IMR-90 (cell line): Measurements from ENCODE around the gene LDLRAD3. TPM values are rescaled to one million over a fixed set of nuclear protein-coding genes. Genes with fewer than 3 reads are reported as not detected.

Experiments
- ATAC-seq: fragments of 200-7000 bp; cut with Tn5 transposase; 2 replicates; pipeline ENCODE4 v1.9.1; 2020; ENCODE audit warnings: low read depth, mild to moderate bottlenecking, moderate library complexity
- BruUV-seq: library from RNA; stranded (reverse); fragments of 400-500 nt; replicated peaks from 2 replicates; lab custom pipeline; 2021; lab: Mats Ljungman, UMichigan
- CTCF ChIA-PET: fragments of 300-600 bp; formaldehyde crosslinking; extraction: SDS; loops from one replicate; lab custom pipeline; 2021; ENCODE audit warnings: antibody characterized with exemption; lab: Yijun Ruan, JAX
- POLR2A ChIA-PET: fragments of 300-600 bp; sonication (Branson Sonifier 250); formaldehyde crosslinking; loops from one replicate; lab custom pipeline; 2022; ENCODE audit warnings: antibody characterized with exemption; ENCODE audit not compliant: unreplicated experiment; lab: Charles Lee
- DNase-seq: peaks from one replicate; pipeline ENCODE4 v3.0.0; 2013
- H2AFZ ChIP-seq: replicated peaks from 2 replicates; pipeline ENCODE3; 2013; ENCODE audit warnings: low read length, mild to moderate bottlenecking; ENCODE audit not compliant: poor library complexity
- H2AK5ac ChIP-seq: 2 replicates; pipeline ENCODE4 v1.6.1; 2013; ENCODE audit warnings: low read depth, low read length, inconsistent platforms
- H2AK9ac ChIP-seq: replicated peaks from 2 replicates; pipeline ENCODE3; 2013; ENCODE audit warnings: mild to moderate bottlenecking, low read depth, low read length, moderate library complexity; ENCODE audit not compliant: poor library complexity
- H2BK120ac ChIP-seq: 2 replicates; pipeline ENCODE4 v1.6.1; 2013; ENCODE audit warnings: low read depth, low read length, inconsistent platforms
- H2BK15ac ChIP-seq: 3 replicates; pipeline ENCODE4 v1.6.1; 2013; ENCODE audit warnings: low read depth, low read length, inconsistent platforms
- H2BK20ac ChIP-seq: 2 replicates; pipeline ENCODE4 v1.6.1; 2013; ENCODE audit warnings: low read depth, mild to moderate bottlenecking, inconsistent platforms, low read length, moderate library complexity
- H2BK5ac ChIP-seq: 2 replicates; pipeline ENCODE4 v1.6.1; 2013; ENCODE audit warnings: mild to moderate bottlenecking, low read depth, low read length, inconsistent platforms; ENCODE audit not compliant: poor library complexity, severe bottlenecking
- H3K14ac ChIP-seq: replicated peaks from 2 replicates; pipeline ENCODE4 v1.6.1; 2013; ENCODE audit warnings: low read depth, low read length, inconsistent platforms
- H3K18ac ChIP-seq: 2 replicates; pipeline ENCODE4 v1.6.1; 2013; ENCODE audit warnings: low read depth, low read length, control low read depth
- H3K23ac ChIP-seq: 2 replicates; pipeline ENCODE4 v1.6.1; 2013; ENCODE audit warnings: low read depth, low read length, inconsistent platforms
- H3K27ac ChIP-seq: 2 replicates; pipeline ENCODE4 v1.5.1; 2013; ENCODE audit warnings: mild to moderate bottlenecking, control low read depth, low read length; ENCODE audit not compliant: insufficient read depth
- H3K27me3 ChIP-seq: 2 replicates; pipeline ENCODE4 v1.6.1; 2013; ENCODE audit warnings: low read length; ENCODE audit not compliant: control insufficient read depth, insufficient read depth
- H3K36me3 ChIP-seq: 2 replicates; pipeline ENCODE4 v1.6.1; 2013; ENCODE audit warnings: low read length, mixed read lengths; ENCODE audit not compliant: control insufficient read depth, insufficient read depth
- H3K4ac ChIP-seq: 2 replicates; pipeline ENCODE4 v1.6.1; 2013; ENCODE audit warnings: low read depth, low read length, inconsistent platforms
- H3K4me1 ChIP-seq: 2 replicates; pipeline ENCODE4 v1.6.1; 2013; ENCODE audit warnings: low read length, mixed read lengths; ENCODE audit not compliant: control insufficient read depth, insufficient read depth
- H3K4me2 ChIP-seq: 2 replicates; pipeline ENCODE4 v1.6.1; 2013; ENCODE audit warnings: low read depth, mild to moderate bottlenecking, control low read depth, low read length, moderate library complexity
- H3K4me3 ChIP-seq: 2 replicates; pipeline ENCODE4 v1.5.1; 2013; ENCODE audit warnings: low read depth, mild to moderate bottlenecking, control low read depth, low read length, moderate library complexity; ENCODE audit not compliant: insufficient read depth
- H3K56ac ChIP-seq: 2 replicates; pipeline ENCODE4 v1.6.1; 2013; ENCODE audit warnings: low read length, inconsistent platforms; ENCODE audit not compliant: insufficient read depth; ENCODE audit errors: extremely low read depth
- H3K79me1 ChIP-seq, 2 experiments: 2 replicates each; pipeline ENCODE4 v1.6.1; 2013; ENCODE audit warnings: low read length in 2 of 2, inconsistent platforms in 1 of 2, low read depth in 1 of 2
- H3K9ac ChIP-seq: 2 replicates; pipeline ENCODE4 v1.6.1; 2013; ENCODE audit warnings: low read depth, low read length, control low read depth
- H3K9me1 ChIP-seq: 2 replicates; pipeline ENCODE4 v1.6.1; 2013; ENCODE audit warnings: low read length, inconsistent platforms; ENCODE audit not compliant: insufficient read depth
- H3K9me3 ChIP-seq: 2 replicates; pipeline ENCODE4 v1.6.1; 2013; ENCODE audit warnings: low read length; ENCODE audit not compliant: control insufficient read depth, insufficient read depth
- H4K20me1 ChIP-seq: 2 replicates; pipeline ENCODE4 v1.6.1; 2013; ENCODE audit warnings: low read length, inconsistent platforms; ENCODE audit not compliant: insufficient read depth
- H4K5ac ChIP-seq: 2 replicates; pipeline ENCODE4 v1.6.1; 2013; ENCODE audit warnings: mild to moderate bottlenecking, low read depth, low read length, control low read depth
- H4K8ac ChIP-seq, 2 experiments: 2 replicates each; pipeline ENCODE4 v1.6.1; 2013; ENCODE audit warnings: low read depth in 2 of 2, low read length in 2 of 2, control low read depth in 1 of 2, inconsistent platforms in 1 of 2
- H4K91ac ChIP-seq: 2 replicates; pipeline ENCODE4 v1.6.1; 2013; ENCODE audit warnings: low read depth, low read length, inconsistent platforms; ENCODE audit not compliant: insufficient read depth
- BHLHE40 ChIP-seq: fragments of 150-350 bp; IDR thresholded peaks from 2 replicates; pipeline ENCODE4 v1.6.1; 2016; ENCODE audit warnings: mild to moderate bottlenecking, low read depth, low read length
- CHD1 ChIP-seq: IDR thresholded peaks from 2 replicates; pipeline ENCODE4 v1.6.1; 2012; ENCODE audit warnings: low read depth, low read length, improper control_type of control experiment
- MAZ ChIP-seq: IDR thresholded peaks from 2 replicates; pipeline ENCODE4 v1.6.1; 2012; ENCODE audit warnings: low read depth, mild to moderate bottlenecking, low read length, improper control_type of control experiment, moderate library complexity, borderline replicate concordance
- MXI1 ChIP-seq: IDR thresholded peaks from 2 replicates; pipeline ENCODE4 v1.6.1; 2012; ENCODE audit warnings: low read depth, mild to moderate bottlenecking, low read length, moderate library complexity, borderline replicate concordance
- RFX5 ChIP-seq: IDR thresholded peaks from 2 replicates; pipeline ENCODE4 v1.8.0; 2012; ENCODE audit warnings: low read depth, mild to moderate bottlenecking, low read length, moderate library complexity
- USF2 ChIP-seq: fragments of 150-350 bp; IDR thresholded peaks from 2 replicates; pipeline ENCODE4 v1.6.1; 2017; ENCODE audit warnings: mild to moderate bottlenecking, antibody characterized with exemption, low read length, low read depth
- WGBS, 2 experiments: methylation state at CpG; one replicate each; pipeline versions ENCODE4 v1.1.5 to v1.1.7; 2013; ENCODE audit warnings: missing lambda C conversion rate in 2 of 2; ENCODE audit not compliant: insufficient read length in 1 of 2; ENCODE audit errors: extremely low coverage in 2 of 2; 5-methylcytosine and 5-hydroxymethylcytosine counted together
- dilution Hi-C: fragments of 300-500 bp; cut with HindIII; formaldehyde crosslinking; loops from one replicate; pipeline ENCODE4 v1.14.3; 2018; ENCODE audit warnings: low sequenced_read_pairs; ENCODE audit not compliant: unreplicated experiment
- in situ Hi-C: fragments of 300-500 bp; cut with MboI; formaldehyde crosslinking; loops from 3 replicates; pipeline ENCODE4 v1.14.3; 2019; ENCODE audit warnings: low sequenced_read_pairs, inconsistent platforms, mixed read lengths
- intact Hi-C: fragments of 100-400 bp; cut with micrococcal nuclease; formaldehyde crosslinking; loops from 2 replicates; pipeline ENCODE4 v1.10.0; 2022
- polyA plus RNA-seq, 3 experiments: library from polyadenylated mRNA; depleted of rRNA; stranded (reverse); fragments of >200 nt; gene quantifications; 2 replicates each; pipeline ENCODE4 v1.2.3, GENCODE V29; 2012; ENCODE audit warnings: low replicate concordance in 1 of 3
- total RNA-seq: library from RNA; depleted of rRNA; stranded (reverse); fragments of >200 nt; gene quantifications from 2 replicates; pipeline ENCODE4 v1.2.3, GENCODE V29; 2012

LDLRAD3 gene
- total and polyA plus RNA-seq, 2 of the 4 experiments (the other 2 are of a cell fraction), result 2.7 to 6.4 TPM

GRCh38 chr11:36054628-36055027 is 110.8 kb downstream of the LDLRAD3 start:
- Histone ChIP-seq H3K4me3 (no peak overlapping the region), H3K27ac (no peak overlapping the region), H3K9me1 (no peaks in the 10 kb centered on the region), H3K79me1 (no peaks in the 10 kb centered on the region), H2BK5ac (peak overlapping the region; percentile 14), H4K8ac (no peak overlapping the region), H3K9ac (no peak overlapping the region), H3K14ac (no peak overlapping the region), H3K23ac (no peak overlapping the region), H2BK20ac (no peak overlapping the region), H3K27me3 (0 out of 2 replicates have a peak, but pooled peaks cover 2% of the 10 kb centered on the region), H2AFZ (no peak overlapping the region), H3K9me3 (0 out of 2 replicates have a peak, but pooled peaks cover 2% of the 10 kb centered on the region), H2AK9ac (no peak overlapping the region), H4K5ac (no peak overlapping the region), H4K91ac (no peak overlapping the region), H3K4ac (no peak overlapping the region), H3K4me2 (no peak overlapping the region), H3K18ac (no peak overlapping the region), H3K56ac (no peak overlapping the region), H3K4me1 (peaks cover 4% of the 10 kb centered on the region; the same call in 1 of the 2 replicates), H2BK15ac (no peak overlapping the region), H3K36me3 (no peaks in the 10 kb centered on the region), H2AK5ac (no peak overlapping the region), H2BK120ac (no peak overlapping the region), H4K20me1 (no peaks in the 10 kb centered on the region)
- CTCF ChIA-PET, result interaction anchor here (1.7 kb wide), 1 partner anchor 77 kb away, joined by 4 read pairs; no protein-coding TSS in a partner anchor
- dilution Hi-C loops, result no loop called here
- POLR2A ChIA-PET, result no interaction called here
- no peak for DNase-seq
- BruUV-seq, result no TSS peak
- in situ Hi-C loops, result no loop called here
- 78% methylated on average over 1 of the region's 1 CpG; no CpG with 5 or more reads in 1 of the 2 experiments for WGBS, 2 experiments
- ATAC-seq, result no peak
- TF ChIP-seq BHLHE40, result no peak
- no peak for TF ChIP-seq MXI1
- no peak for TF ChIP-seq MAZ
- TF ChIP-seq CHD1, result no peak
- no peak for TF ChIP-seq RFX5
- no peak for TF ChIP-seq USF2
- intact Hi-C loops, result no loop called here
